Smooth muscle cell of the brain vasculature (primary cell): ENCODE results near the gene ANTKMT.

Experiments
- DNase-seq: peaks from one replicate; pipeline ENCODE4 v3.0.0-alpha.2; 2012; ENCODE audit warnings: low read depth, low spot score

Gene ANTKMT

DNA sequence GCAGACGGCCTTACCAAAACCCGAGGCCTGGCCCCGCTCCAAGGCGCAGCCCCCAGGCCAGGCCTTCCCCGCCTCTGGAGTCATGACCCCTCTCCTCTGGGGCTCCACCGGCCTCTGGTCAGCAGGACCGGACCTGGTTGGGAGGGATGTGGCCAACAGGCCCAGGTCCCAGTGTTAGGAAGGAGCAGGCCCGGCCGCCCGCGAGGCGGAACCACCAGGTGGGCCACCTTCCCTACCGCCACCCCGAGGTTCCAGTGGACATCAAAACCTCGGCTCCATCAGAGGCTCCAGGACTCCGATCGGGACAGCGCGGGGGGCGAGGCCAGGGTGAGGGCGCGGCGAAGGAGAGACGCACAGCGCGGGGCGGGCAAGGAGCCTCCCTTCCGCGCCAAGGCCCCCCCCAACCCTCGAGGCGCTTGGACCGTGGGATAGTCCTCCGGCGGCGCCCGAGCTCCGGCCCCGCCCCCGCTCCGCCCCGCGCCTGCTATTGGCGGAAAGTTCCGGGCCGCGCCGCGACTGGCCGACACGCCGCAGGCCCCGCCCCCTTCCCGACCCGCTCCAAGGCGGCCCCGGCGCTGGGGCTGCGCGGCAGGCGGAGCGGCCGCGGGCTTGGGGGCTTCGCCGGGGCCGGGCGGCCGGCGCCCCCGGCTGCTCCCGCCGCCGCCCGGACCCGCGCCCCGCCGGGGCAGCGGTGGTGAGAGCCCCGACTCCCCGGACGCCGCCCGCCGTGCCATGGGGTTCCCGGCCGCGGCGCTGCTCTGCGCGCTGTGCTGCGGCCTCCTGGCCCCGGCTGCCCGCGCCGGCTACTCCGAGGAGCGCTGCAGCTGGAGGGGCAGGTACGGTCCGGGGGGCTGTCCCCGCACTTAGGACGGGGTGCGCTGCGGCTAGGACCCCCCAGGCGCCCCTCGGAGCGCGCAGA is 6.1 kb upstream of the ANTKMT start, which contains the start of gene METRN:
TSS of gene METRN (plus strand) at position 561 of the 919 bp plus-strand sequence. CDS start at position 733, 172 bp downstream.
- DNase-seq = no peak

DNA sequence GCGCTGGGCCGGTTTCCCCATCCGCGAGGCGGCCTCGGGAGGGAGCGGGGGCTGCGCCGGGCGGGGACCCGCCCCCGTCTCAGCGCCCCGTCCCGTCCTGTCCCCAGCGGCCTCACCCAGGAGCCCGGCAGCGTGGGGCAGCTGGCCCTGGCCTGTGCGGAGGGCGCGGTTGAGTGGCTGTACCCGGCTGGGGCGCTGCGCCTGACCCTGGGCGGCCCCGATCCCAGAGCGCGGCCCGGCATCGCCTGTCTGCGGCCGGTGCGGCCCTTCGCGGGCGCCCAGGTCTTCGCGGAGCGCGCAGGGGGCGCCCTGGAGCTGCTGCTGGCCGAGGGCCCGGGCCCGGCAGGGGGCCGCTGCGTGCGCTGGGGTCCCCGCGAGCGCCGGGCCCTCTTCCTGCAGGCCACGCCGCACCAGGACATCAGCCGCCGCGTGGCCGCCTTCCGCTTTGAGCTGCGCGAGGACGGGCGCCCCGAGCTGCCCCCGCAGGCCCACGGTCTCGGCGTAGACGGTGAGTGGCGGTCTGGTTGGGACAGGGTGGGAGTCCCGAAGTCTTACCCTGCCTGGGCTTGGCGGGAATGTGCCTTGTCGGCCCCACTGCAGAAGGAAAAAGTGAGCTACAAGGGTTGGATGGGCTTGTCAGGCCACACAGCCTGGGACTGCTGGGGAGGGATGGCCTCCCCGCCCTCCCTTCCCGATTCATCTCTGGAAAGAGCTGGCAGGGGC is 5.3 kb upstream of the ANTKMT start:
- no peak for DNase-seq

DNA sequence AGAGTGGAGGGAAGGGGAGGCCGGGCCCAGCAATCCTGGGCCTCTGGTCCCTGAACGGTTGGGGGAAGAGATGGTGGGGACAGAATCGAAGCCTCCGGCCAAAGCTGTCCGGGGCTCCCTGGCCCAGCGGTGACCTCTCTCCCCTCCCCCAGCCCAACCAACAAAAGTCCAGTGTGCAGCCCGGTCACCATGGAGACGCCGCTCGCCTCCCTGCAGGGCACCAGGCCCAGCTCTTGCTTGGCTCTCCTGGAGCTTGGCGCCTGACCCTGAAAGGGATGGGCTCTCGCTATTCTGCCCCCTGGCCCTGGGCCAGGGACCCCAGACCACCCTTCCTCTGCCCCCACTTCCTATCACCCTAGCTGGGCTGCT is 4.8 kb upstream of the ANTKMT start:
- no peak for DNase-seq

DNA sequence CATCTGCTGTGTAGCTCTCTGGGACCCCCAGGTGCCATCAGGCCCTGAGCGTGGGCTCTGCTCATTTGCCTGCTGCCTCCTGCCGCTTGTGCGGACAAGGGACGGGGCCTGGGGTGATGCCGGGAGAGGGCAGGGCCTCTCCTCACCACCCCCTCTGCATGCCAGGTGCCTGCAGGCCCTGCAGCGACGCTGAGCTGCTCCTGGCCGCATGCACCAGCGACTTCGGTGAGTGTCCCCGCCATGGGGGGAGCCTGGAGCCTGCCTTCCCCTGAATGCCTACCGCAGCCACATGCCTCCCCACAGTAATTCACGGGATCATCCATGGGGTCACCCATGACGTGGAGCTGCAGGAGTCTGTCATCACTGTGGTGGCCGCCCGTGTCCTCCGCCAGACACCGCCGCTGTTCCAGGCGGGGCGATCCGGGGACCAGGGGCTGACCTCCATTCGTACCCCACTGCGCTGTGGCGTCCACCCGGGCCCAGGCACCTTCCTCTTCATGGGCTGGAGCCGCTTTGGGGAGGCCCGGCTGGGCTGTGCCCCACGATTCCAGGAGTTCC is 4.1 kb upstream of the ANTKMT start:
- no peak for DNase-seq

DNA sequence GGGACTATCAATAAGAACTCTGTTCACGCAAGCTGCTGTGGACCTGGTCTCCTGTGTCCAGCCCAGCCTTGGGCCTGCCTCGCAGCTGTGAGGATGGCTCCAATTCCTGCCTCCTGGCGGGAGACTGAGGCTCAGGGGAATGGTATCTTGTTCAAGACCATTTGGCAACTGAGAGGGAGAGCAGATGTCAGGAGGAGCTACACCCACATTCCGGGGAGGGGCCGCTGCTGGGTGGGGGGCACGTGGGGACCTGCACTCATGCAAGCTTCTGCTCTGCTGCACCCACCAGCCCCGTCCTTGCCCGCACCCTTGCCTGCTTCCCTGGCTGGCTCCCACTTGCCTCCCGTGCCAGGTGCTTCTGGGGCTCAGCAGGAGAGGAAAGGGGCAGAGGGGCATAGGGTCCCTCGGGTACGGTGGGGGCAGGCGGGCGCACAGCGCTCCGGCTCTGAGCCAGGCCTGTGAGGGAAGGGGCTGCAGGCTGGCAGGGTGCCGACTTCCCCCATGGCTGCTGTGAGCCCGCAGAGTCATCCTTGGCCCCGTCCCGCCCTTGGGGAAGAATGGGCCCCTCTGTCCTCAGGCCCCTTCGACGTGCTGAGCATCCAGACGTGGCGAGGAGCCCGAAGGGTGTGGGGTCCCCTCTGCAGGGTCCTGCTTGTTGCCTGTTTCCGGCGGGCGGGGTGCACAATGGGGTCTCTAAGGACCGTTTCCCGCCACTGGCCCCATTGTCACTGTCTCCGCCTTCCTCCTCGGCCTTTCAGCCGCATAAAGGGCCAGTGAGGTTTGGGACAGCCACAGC is 3.3 kb upstream of the ANTKMT start:
- DNase-seq = no peak

DNA sequence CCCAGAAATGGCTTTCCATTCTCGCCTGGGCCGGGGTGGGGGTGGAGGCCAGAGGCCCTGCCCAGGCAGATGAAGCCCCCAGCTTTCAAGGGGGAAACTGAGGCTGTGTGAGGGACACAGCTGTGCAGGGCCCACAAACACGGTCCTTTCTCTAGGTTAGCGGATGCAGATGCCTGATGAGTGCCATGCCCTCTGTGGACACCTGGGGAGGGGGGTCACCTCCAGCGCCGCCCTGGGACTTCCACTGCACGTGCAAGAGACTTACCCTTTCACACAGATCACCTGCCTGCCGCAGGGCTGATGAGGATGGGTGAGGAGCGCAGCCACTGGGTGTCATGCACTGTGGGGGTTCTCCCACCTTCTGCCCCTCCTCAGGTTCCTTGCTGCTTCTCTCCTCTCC is 2.6 kb upstream of the ANTKMT start:
- DNase-seq = no peak

DNA sequence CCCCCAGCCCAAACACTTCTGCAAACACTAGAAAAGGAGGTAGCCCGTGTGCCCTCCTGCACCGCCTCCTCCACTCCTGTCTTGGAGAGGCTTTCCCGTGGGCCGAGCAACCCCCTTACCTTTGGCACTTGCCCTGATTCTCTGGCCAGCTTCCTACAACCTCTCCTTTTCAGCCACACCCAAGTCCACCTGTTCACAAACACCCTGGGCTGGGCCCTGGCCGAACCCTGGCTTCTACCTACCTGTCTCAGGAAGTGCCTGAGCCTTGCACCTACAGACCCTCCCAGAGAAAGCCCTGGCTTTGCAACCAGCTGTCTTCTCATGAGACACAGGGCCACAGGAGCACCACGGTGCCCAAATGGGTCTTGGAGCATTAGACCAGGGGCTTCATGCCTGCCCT is 2.0 kb upstream of the ANTKMT start:
- DNase-seq = no peak

DNA sequence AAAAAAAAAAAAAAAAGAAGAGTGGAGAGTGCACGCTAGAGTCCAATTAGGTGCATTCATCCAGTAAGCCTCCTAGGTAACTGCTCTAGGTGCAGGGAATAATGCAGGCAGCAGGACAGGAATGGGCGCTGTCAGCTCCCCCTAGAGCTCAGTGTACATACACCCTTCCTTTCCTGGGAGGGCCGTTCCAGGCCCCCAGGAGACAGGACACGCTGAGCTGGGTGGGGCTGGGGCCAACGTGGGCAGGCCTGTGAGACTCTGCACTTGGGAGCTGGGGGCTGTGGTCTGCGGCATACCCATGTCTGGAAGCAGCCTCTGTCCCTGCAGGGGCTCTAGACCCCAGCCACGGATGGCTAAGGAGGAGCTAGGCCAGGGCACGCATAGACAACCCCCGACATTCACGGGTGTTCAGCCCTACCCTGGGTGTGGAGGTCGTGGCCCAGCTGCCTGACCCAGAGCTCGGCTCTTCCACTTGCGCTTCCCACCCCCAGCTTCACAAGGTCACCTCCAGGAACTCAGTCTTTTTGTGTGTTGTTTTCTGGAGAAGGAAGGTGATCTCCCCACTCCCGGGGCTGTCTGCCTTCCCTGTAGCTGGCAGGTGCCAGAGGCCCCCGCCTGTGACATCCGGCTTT is 1.0 kb upstream of the ANTKMT start:
- DNase-seq = no peak

DNA sequence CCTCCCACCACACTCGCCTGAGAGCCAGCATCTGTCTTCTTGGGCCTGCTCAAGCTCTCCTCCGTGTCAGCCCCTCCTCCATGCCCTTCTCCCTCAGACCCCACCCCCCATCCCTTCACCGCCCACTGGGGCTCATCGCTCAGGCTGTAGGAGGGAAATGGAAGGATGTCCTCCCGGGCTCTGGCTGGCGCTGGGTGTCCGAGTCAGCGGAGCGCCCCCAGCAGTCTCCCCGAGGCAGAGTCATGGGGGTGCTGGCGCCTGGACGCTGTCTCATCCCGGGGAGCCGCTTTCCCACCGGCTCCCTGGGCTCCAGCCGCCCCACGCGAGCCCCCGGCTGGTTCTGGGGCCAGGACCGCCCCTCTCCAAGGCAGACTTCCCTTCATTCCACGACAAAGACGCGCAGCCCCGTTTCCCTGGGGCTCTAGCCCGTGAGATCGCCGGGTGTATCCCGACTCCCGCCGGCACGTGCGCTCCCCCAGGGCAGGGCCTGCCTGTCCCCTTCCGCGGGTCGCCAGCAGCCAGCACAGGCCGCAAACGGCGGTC is 428 bp upstream of the ANTKMT start:
- no peak for DNase-seq

DNA sequence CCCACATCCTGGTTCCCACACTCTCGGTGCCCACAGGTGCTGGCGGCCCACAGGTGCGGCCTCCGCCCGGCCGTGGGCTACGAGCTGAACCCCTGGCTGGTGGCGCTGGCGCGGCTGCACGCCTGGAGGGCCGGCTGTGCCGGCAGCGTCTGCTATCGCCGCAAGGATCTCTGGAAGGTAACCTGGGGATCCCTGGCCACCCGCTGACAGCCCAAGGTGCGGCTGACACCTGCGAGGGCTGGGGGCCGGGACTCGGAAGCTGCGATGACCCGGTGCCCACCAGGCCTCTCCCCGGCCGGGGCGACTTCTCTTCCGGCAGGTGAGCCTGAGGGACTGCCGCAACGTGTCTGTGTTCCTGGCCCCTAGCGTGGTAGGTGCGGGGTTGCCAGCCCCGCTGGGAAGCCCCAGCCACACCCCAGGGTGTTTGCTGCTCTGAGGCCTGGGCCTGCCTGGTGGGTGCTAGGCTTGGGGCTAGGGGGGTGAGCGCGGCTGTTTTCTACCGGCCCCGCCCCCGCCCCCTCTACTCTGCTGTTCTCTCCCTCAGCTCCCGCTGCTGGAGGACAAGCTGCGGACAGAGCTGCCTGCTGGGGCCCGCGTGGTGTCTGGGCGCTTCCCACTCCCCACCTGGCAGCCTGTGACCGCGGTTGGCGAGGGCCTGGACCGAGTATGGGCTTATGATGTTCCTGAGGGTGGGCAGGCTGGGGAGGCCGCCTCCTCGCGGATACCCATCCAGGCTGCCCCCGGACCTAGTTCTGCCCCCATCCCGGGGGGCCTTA is 1.0 kb downstream of the ANTKMT start:
- DNase-seq = no peak

DNA sequence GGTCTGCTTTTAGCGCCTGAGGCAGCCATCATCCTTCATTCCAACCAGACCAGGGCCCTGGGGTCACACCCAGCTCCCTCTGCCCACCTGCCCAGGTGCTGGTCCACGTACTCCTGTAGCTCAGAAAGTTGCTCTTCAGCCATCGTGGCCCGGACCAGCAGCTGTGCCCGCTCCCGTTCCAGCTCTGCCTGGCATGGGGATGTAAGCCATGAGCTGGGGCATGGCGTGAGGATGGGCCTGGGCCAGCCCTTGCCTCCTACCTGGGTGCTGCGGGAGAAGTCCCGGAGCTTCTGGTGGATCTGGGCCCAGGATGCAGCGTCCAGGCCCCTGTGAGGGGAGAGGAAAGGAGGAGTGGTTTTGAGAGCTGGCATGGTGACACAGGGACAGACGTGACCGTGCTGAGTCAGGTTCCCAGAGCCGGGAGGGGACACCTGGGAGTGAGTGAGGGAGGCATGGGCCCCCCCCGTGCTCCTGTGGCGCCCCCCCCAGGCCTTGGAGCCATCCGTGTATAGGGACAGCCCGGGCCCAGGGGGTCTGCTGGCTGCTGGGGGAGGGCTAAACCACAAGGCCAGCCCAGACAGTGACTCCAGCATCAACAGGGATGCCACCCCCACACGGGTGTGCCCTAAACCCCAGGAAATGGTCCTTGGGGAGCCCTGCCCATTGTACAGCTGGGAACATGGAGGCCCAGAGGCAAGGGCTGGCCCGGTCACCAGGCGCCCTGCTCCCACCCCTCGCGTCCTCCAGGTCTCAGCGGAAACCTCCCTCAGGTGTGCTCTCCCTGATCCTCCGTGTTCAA is 2.1 kb downstream of the ANTKMT start:
- DNase-seq = no peak

DNA sequence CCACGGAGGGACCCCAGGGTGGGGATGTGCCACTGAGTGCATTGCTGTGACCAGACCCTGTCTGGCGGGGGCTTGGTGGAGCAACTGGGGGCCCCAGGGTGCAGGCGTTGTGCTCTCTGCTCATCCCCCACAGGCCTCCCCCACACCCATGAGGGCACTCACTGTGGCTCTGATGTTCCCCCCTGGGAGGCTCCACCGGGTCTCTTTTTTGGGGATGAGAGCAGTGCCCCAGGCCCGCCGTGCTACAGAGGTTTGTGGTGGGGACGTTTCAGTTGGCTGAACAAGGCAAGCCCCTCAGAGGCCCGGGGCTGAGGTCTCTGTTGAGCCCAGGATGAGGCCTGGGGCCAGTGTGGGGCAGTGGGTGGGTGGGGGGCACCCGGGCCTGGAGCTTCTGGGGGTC is 2.7 kb downstream of the ANTKMT start:
- no peak for DNase-seq

DNA sequence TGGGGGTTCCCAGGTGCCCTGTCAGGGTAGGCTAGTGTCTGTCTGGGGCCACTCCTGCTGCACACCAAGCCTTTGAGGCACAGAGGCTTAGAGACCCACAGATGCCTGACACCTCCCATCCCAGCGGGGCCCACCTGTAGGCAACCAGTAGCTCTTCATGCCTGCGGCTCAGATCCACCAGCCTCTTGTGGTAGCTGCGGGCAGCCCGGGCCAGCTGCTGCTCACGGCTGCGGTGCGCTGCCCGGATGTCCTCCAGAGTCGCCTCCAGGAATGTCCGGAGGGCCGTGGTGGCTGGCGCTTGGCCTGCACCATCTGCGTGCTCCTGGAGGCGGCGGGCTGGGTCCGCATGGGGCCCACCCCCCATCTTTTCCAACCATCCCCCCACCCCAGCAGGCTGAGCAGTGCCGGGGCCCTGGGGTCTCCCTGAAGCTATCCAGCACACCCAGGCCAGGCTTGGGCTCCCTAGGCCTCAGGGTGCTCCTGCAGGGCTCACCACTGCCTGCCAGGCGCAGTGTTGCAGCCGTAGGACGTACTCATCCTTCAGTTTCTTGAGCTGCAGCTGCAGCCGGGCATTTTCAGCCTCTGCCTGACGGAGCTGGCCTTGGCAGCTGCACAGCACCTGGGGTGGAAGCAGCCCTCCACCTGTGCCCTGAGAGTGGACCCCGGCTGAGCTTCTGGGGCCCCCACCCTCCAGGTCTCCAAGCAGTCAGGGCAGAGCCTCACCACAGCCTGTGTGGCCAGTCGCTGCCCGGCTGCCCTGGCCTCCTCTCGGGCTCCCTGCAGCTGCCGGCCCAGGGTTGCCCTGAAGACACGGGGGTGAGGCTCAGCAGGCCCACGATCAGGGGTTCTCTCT is 3.5 kb downstream of the ANTKMT start:
- DNase-seq = no peak

DNA sequence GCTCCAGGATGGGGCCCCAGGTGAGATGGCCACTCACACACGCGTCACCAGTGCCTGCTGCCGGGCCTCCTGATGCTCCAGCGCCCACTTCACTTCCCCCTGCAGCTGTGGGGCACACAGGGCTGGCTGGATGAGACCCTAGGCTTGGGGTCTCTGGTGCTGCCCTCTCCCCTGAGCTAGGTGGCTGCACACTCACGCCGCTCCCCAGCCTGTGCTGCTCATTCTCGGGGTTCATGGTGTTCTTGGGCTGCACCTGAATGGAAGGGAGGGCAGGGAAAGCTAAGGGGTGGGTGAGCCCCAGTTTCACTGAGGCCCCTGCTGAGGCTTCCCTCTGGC is 4.1 kb downstream of the ANTKMT start:
- DNase-seq = no peak

DNA sequence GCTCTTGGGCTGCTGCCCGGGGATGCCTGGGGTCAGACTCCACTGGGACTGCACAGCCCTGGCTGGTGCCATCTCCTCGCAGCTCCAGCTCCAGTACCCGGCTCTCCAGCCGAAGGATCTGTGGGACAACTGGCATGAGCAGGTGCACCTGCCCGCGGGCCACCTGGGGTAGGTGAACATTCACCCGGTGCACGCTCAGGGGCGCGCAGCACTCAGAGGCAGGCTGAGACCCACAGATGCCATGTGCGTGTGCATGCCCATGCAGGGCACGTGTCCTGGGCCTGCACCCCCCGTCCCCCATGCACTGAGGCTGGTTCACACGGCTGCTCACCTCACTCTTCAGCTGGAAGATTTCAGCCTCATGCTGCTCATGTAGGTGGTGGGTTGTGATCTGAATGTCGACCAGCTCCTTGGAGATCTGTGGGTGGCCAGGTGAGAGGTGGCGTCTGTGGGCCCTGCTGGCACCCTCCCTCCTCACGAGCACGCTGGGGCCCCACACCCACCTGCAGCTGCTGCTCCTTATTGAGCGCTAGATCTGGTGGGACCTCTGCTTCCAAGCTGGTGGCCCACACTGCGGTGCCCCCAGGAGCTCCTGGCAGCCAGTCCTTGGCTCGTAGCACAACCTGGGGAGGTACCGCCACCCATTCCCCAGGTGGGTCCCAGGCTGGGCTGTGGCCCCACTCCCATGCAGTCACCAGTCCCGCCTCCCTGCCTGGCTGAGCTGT is 4.7 kb downstream of the ANTKMT start:
- no peak for DNase-seq

DNA sequence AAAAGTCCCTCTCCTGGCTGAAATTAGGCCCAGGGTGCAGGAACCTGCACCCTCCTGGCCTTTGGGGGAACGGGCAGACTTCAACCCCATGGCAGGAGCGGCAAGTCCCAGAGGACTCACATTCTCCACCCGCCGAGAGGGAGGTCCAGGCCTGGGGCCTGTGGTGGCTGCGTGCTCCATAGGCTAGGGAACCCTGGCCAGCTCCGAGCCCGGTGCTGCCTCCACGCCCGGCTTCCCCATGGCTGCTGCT is 5.2 kb downstream of the ANTKMT start:
- DNase-seq = no peak

DNA sequence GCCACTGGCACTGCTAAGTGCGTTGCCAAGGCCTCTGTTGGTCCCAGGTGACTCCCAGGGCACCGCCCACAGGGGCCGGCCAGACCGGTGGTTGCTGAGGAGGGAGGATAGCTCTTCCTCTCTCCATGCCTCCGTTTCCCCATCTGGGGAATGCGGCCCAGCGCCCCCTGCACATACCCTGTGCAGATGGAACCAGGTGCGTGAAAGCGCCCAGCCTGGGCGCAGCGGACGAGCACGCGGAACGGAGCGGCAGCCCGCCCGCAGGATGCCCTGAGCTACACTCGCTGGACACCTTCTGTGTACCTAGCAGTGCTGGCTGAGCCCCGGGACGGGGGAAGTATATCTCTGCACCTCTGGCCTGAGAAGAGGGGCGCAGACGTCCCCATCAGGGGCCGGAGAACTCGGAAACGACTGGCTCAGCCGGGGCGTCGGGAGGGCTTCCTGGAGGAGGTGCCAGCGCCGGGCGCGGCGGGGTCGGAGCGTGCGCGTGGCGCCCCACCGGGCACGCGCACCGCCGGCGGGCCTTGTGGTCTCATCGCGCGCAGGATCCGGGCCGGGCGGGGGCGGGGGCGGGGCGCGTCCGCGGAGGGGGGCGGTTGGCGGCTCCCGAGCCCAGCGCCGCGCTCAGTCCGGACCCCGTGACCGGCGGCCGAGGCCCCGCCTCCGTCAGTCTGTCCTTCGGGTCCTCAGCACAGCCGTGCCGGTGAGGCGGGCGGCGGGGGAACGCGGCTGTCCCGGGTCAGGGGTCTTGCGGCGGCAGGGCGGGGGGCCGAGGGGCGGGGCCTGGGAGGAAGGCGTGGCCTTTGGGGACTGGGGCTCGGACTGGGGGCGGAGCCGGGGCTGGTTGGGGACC is 5.7 kb downstream of the ANTKMT start, which contains the start of the genes CCDC78 and HAGHL:
TSS of gene CCDC78 (minus strand) at position 6 of the 853 bp plus-strand sequence. CDS start 76 bp downstream, outside the sequence.
TSS of gene HAGHL (plus strand) at position 669 of the 853 bp plus-strand sequence. CDS start 404 bp downstream, outside the sequence.
- no peak for DNase-seq
